Cardiac septum (tissue), 1 donor: Measurements from ENCODE around the gene CARD14. TPM values are rescaled to one million over a fixed set of nuclear protein-coding genes. Genes with fewer than 3 reads are reported as not detected.
"Not testable (repeated sequence)": the region's sequence is repeated elsewhere in the genome, so short reads cannot be mapped to it uniquely, and the experiment has no call there.

Source experiments
- DNase-seq: peaks from one replicate; pipeline ENCODE4 v3.0.0-alpha.2; 2020; ENCODE audit warnings: low spot score
- intact Hi-C: fragments of 100-400 bp; cut with DNase I; formaldehyde crosslinking; loops from one replicate; pipeline ENCODE4 v1.14.0; 2022
- total RNA-seq: library from RNA; stranded (reverse); fragmentation: NEBNext Ultra II Directional; extraction: Animal tissue kit (Norgen Biotek cat#: 25700); gene quantifications from one replicate; pipeline ENCODE4 v1.2.1, GENCODE V29; 2021
- donor health status: DM: no; HTN: no; CAD: no.

The CARD14 gene
- total RNA-seq, 1 donor from 2014 or later = not detected

GRCh38 chr17:80244448-80244847 lies 74.6 kb downstream of the CARD14 start:
- intact Hi-C loops = not testable (repeated sequence)

GRCh38 chr17:80244871-80245509 lies 75.2 kb downstream of the CARD14 start:
- no peak for DNase-seq
- intact Hi-C loops = no loop called here

More at GRCh38 chr17:80244448-80244847, 74.6 kb downstream of the CARD14 start:
- DNase-seq = not testable (repeated sequence)

- intact Hi-C loops = no loop called here
- no peak for DNase-seq
Observed at GRCh38 chr17:80245566-80246265, 75.9 kb downstream of the CARD14 start.

- no peak for DNase-seq
- intact Hi-C loops = no loop called here
Observed at GRCh38 chr17:80246266-80246681, 76.4 kb downstream of the CARD14 start.

GRCh38 chr17:80246726-80247125 lies 76.9 kb downstream of the CARD14 start:
- DNase-seq = no peak
- intact Hi-C loops = no loop called here

GRCh38 chr17:80247561-80247960 lies 77.7 kb downstream of the CARD14 start:
- intact Hi-C loops = no loop called here
- DNase-seq = no peak

- intact Hi-C loops = no loop called here
- no peak for DNase-seq
Observed at GRCh38 chr17:80248001-80248893, 78.4 kb downstream of the CARD14 start.

GRCh38 chr17:80248894-80249710 lies 79.3 kb downstream of the CARD14 start:
- no peak for DNase-seq
- intact Hi-C loops = no loop called here

- no peak for DNase-seq
- intact Hi-C loops = no loop called here
Observed at GRCh38 chr17:80251966-80252365, 82.1 kb downstream of the CARD14 start.

- intact Hi-C loops = no loop called here
- DNase-seq = peak; percentile 86
Observed at GRCh38 chr17:80252871-80253270, 83.0 kb downstream of the CARD14 start.

- no peak for DNase-seq
- intact Hi-C loops = no loop called here
Observed at GRCh38 chr17:80253631-80254395, 84.0 kb downstream of the CARD14 start.

GRCh38 chr17:80254396-80255251 lies 84.8 kb downstream of the CARD14 start:
- no peak for DNase-seq
- intact Hi-C loops = no loop called here

GRCh38 chr17:80256034-80256350 lies 86.2 kb downstream of the CARD14 start:
- intact Hi-C loops = no loop called here
- DNase-seq = no peak

- intact Hi-C loops = no loop called here
- no peak for DNase-seq
Observed at GRCh38 chr17:80257716-80258213, 87.9 kb downstream of the CARD14 start.

- intact Hi-C loops, DNase-seq: not testable (repeated sequence)
Observed at GRCh38 chr17:80258296-80258695, 88.5 kb downstream of the CARD14 start.
